ENCODE measurements around the gene PPP1R1A.
A peak's percentile ranks its signal among the peaks of the same experiment; 100 is the strongest.

Gene PPP1R1A

GRCh38 chr12:54572881-54573280 is 15.6 kb downstream of the PPP1R1A start:
- H3K4me3 ChIP-seq (ENCODE audit: low read depth, low read length), result no peak overlapping the region
- no peak for DNase-seq (ENCODE audit: low read depth)
- no peak for TF ChIP-seq CTCF (conservative IDR thresholded peaks at IDR 0.05; ENCODE audit: low read depth, low read length)

- TF ChIP-seq CTCF (conservative IDR thresholded peaks at IDR 0.05; ENCODE audit: low read depth, low read length), result no peak
- peak; percentile 21 for DNase-seq (ENCODE audit: low read depth)
- H3K4me3 ChIP-seq (ENCODE audit: low read depth, low read length), result no peak overlapping the region
Measured at GRCh38 chr12:54571193-54572188, 17.0 kb downstream of the PPP1R1A start.

GRCh38 chr12:54569995-54570528 is 18.4 kb downstream of the PPP1R1A start:
- no peak overlapping the region for H3K4me3 ChIP-seq (ENCODE audit: low read depth, low read length)
- DNase-seq (ENCODE audit: low read depth), result no peak
- no peak for TF ChIP-seq CTCF (conservative IDR thresholded peaks at IDR 0.05; ENCODE audit: low read depth, low read length)

- H3K4me3 ChIP-seq (ENCODE audit: low read depth, low read length), result no peak overlapping the region
- TF ChIP-seq CTCF (conservative IDR thresholded peaks at IDR 0.05; ENCODE audit: low read depth, low read length), result no peak
- DNase-seq (ENCODE audit: low read depth), result no peak
Measured at GRCh38 chr12:54569072-54569471, 19.4 kb downstream of the PPP1R1A start.

GRCh38 chr12:54566792-54567191 is 21.7 kb downstream of the PPP1R1A start:
- no peak for TF ChIP-seq CTCF (conservative IDR thresholded peaks at IDR 0.05; ENCODE audit: low read depth, low read length)
- DNase-seq (ENCODE audit: low read depth), result no peak
- H3K4me3 ChIP-seq (ENCODE audit: low read depth, low read length), result no peak overlapping the region

- H3K4me3 ChIP-seq (ENCODE audit: low read depth, low read length), result no peak overlapping the region
- no peak for DNase-seq (ENCODE audit: low read depth)
- no peak for TF ChIP-seq CTCF (conservative IDR thresholded peaks at IDR 0.05; ENCODE audit: low read depth, low read length)
Measured at GRCh38 chr12:54565986-54566544, 22.4 kb downstream of the PPP1R1A start.
